Activated CD4-positive, CD25-positive, alpha-beta regulatory T cell treated with anti-CD3 and anti-CD28 coated beads, Interleukin-2, amount 50 U/mL, for 16 hours (primary cell): ENCODE results near the gene OPTC.
"Not testable (repeated sequence)": the region's sequence is repeated elsewhere in the genome, so short reads cannot be mapped to it uniquely, and the experiment has no call there.

ENCODE experiments used
- DNase-seq: peaks from one replicate; pipeline ENCODE4 v3.0.0-alpha.2; 2020; ENCODE audit warnings: low read depth, low spot score

Gene OPTC

GRCh38 chr1:203465146-203465798, 28.7 kb upstream of the OPTC start:
- DNase-seq: no peak

- DNase-seq: no peak
Observed at GRCh38 chr1:203465948-203466347, 28.0 kb upstream of the OPTC start.

GRCh38 chr1:203466906-203467549, 26.9 kb upstream of the OPTC start:
- not testable (repeated sequence) for DNase-seq

GRCh38 chr1:203467550-203467921, 26.4 kb upstream of the OPTC start:
- DNase-seq: no peak

GRCh38 chr1:203468326-203468725, 25.6 kb upstream of the OPTC start:
- DNase-seq: no peak

GRCh38 chr1:203470240-203470639, 23.7 kb upstream of the OPTC start:
- no peak for DNase-seq

- no peak for DNase-seq
Observed at GRCh38 chr1:203471841-203472240, 22.1 kb upstream of the OPTC start.

- DNase-seq: no peak
Observed at GRCh38 chr1:203473281-203473680, 20.7 kb upstream of the OPTC start.

- DNase-seq: no peak
Observed at GRCh38 chr1:203473781-203474305, 20.1 kb upstream of the OPTC start.

- no peak for DNase-seq
Observed at GRCh38 chr1:203475012-203475981, 18.7 kb upstream of the OPTC start, which contains the start of gene PRELP. Gene PRELP (plus strand): TSS chr1:203475806. CDS start chr1:203483185, 7,379 bp downstream.

GRCh38 chr1:203476216-203476814, 17.6 kb upstream of the OPTC start:
- no peak for DNase-seq

GRCh38 chr1:203477748-203478147, 16.2 kb upstream of the OPTC start:
- DNase-seq: no peak

- no peak for DNase-seq
Observed at GRCh38 chr1:203478231-203478630, 15.7 kb upstream of the OPTC start.

GRCh38 chr1:203478986-203479385, 15.0 kb upstream of the OPTC start:
- DNase-seq: no peak

GRCh38 chr1:203479646-203480045, 14.3 kb upstream of the OPTC start:
- no peak for DNase-seq

GRCh38 chr1:203480084-203480483, 13.9 kb upstream of the OPTC start:
- DNase-seq: no peak

GRCh38 chr1:203480525-203481084, 13.3 kb upstream of the OPTC start:
- no peak for DNase-seq

- DNase-seq: no peak
Observed at GRCh38 chr1:203481196-203481595, 12.8 kb upstream of the OPTC start.

- DNase-seq: no peak
Observed at GRCh38 chr1:203486618-203487370, 7.2 kb upstream of the OPTC start.

GRCh38 chr1:203488539-203488938, 5.4 kb upstream of the OPTC start:
- no peak for DNase-seq

GRCh38 chr1:203490607-203491006, 3.3 kb upstream of the OPTC start:
- no peak for DNase-seq
